ENCODE data around the gene CASTOR1.

The CASTOR1 gene

GRCh38 chr22:30273711-30274436 is 15.4 kb downstream of the CASTOR1 start:
- no peak for TF ChIP-seq CTCF (IDR thresholded peaks at IDR 0.05; ENCODE audit: low read depth, low read length, missing control alignments)
- in situ Hi-C loops (cut with HindIII; ENCODE audit: low sequenced_read_pairs), result no loop called here

GRCh38 chr22:30272781-30273601 is 16.3 kb downstream of the CASTOR1 start:
- H3K4me3 ChIP-seq (ENCODE audit: low read depth, low read length), result no peak overlapping the region
- in situ Hi-C loops (cut with HindIII; ENCODE audit: low sequenced_read_pairs), result no loop called here
- no peak for DNase-seq (ENCODE audit: low read depth)
- no peak for TF ChIP-seq CTCF (IDR thresholded peaks at IDR 0.05; ENCODE audit: low read depth, low read length, missing control alignments)

More at GRCh38 chr22:30273711-30274436, 15.4 kb downstream of the CASTOR1 start:
- no peak overlapping the region for H3K4me3 ChIP-seq (ENCODE audit: low read depth, low read length)
- DNase-seq (ENCODE audit: low read depth), result no peak

GRCh38 chr22:30270832-30271231 is 18.5 kb downstream of the CASTOR1 start:
- TF ChIP-seq CTCF (IDR thresholded peaks at IDR 0.05; ENCODE audit: low read depth, low read length, missing control alignments), result no peak
- in situ Hi-C loops (cut with HindIII; ENCODE audit: low sequenced_read_pairs), result no loop called here
- DNase-seq (ENCODE audit: low read depth), result no peak
- no peak overlapping the region for H3K4me3 ChIP-seq (ENCODE audit: low read depth, low read length)

GRCh38 chr22:30268331-30268730 is 21.0 kb downstream of the CASTOR1 start:
- in situ Hi-C loops (cut with HindIII; ENCODE audit: low sequenced_read_pairs), result no loop called here
- DNase-seq (ENCODE audit: low read depth), result no peak
- no peak for TF ChIP-seq CTCF (IDR thresholded peaks at IDR 0.05; ENCODE audit: low read depth, low read length, missing control alignments)
- H3K4me3 ChIP-seq (ENCODE audit: low read depth, low read length), result no peak overlapping the region

GRCh38 chr22:30267382-30268302 is 21.7 kb downstream of the CASTOR1 start:
- in situ Hi-C loops (cut with HindIII; ENCODE audit: low sequenced_read_pairs), result no loop called here
- DNase-seq (ENCODE audit: low read depth), result no peak
- H3K4me3 ChIP-seq (ENCODE audit: low read depth, low read length), result no peak overlapping the region
- no peak for TF ChIP-seq CTCF (IDR thresholded peaks at IDR 0.05; ENCODE audit: low read depth, low read length, missing control alignments)

All from astrocyte of the cerebellum (primary cell).